ENCODE measurements around the gene IFIT1B. TPM values are rescaled to one million over a fixed set of nuclear protein-coding genes. Genes with fewer than 3 reads are reported as not detected.
"Not testable (repeated sequence)": the region's sequence is repeated elsewhere in the genome, so short reads cannot be mapped to it uniquely, and the experiment has no call there.

Gene IFIT1B
- polyA plus RNA-seq, 3 donors, result not detected

- H3K9me3 Mint-ChIP-seq, result peaks cover 0 to 7% (median 0%) of the 10 kb centered on the region in 7 donors
- H3K4me3 Mint-ChIP-seq, result no peak overlapping the region
- Histone ChIP-seq H3K27me3 (ENCODE audit: control insufficient read depth in 2 of 2, insufficient read depth in 2 of 2, low read length in 2 of 2) (no peaks in the 10 kb centered on the region), H3K9me3 (replicated peaks in 1 of 2; ENCODE audit: control insufficient read depth in 1 of 2, insufficient read depth in 1 of 2, low read length in 2 of 2) (peaks cover 0 to 5% of the 10 kb centered on the region in 2 donors), H3K36me3 (replicated peaks in 1 of 2; ENCODE audit: control insufficient read depth in 1 of 2, insufficient read depth in 2 of 2, low read length in 2 of 2) (peaks cover 8 to 21% of the 10 kb centered on the region in 2 donors), H3K27ac (ENCODE audit: low read depth in 1 of 2, low read length in 2 of 2) (no peak overlapping the region), H3K79me2 (ENCODE audit: insufficient read depth, low read length) (no peaks in the 10 kb centered on the region), H2AFZ (ENCODE audit: insufficient read depth, low read depth, low read length, poor library complexity, severe bottlenecking) (no peak overlapping the region), H3K9ac (ENCODE audit: insufficient read depth, low read length, poor library complexity, severe bottlenecking) (no peak overlapping the region), H3K4me1 (ENCODE audit: control insufficient read depth in 1 of 2, insufficient read depth in 2 of 2, low read length in 2 of 2) (peaks cover 0 to 4% of the 10 kb centered on the region in 2 donors), H4K20me1 (ENCODE audit: insufficient read depth, low read length) (peaks cover 8% of the 10 kb centered on the region), H3K4me3 (replicated peaks in 1 of 3; ENCODE audit: low read depth in 2 of 3, low read length in 3 of 3) (no peak overlapping the region), H3K4me2 (replicated peaks; ENCODE audit: extremely low read depth, low read length, poor library complexity, severe bottlenecking) (no peak overlapping the region)
- H3K27ac Mint-ChIP-seq, result no peak overlapping the region
- no peak for DNase-seq
- WGBS (ENCODE audit: insufficient coverage), result no CpG with 5 or more reads among the region's 2 CpGs
- intact Hi-C loops (cut with micrococcal nuclease), result no loop called here
- H3K4me1 Mint-ChIP-seq, result peaks cover 9% of the 10 kb centered on the region
- H3K27me3 Mint-ChIP-seq (ENCODE audit: low read depth in 3 of 3), result no peaks in the 10 kb centered on the region
- no peak for TF ChIP-seq CTCF (IDR thresholded peaks at IDR 0.05)
- peaks cover 14% of the 10 kb centered on the region in 2 donors for H3K36me3 Mint-ChIP-seq
Measured at GRCh38 chr10:89403043-89403442, 25.2 kb downstream of the IFIT1B start.

- no peaks in the 10 kb centered on the region for H3K27me3 ChIP-seq (ENCODE audit: control insufficient read depth in 2 of 2, insufficient read depth in 2 of 2, low read length in 2 of 2)
- H3K4me3 ChIP-seq (replicated peaks in 1 of 3; ENCODE audit: low read depth in 2 of 3, low read length in 3 of 3), result no peak overlapping the region
- intact Hi-C loops (cut with micrococcal nuclease), result no loop called here
- no peak overlapping the region for H3K27ac ChIP-seq (ENCODE audit: low read depth in 1 of 2, low read length in 2 of 2)
- no peak for TF ChIP-seq CTCF (IDR thresholded peaks at IDR 0.05)
- H3K9me3 ChIP-seq (replicated peaks in 1 of 2; ENCODE audit: control insufficient read depth in 1 of 2, insufficient read depth in 1 of 2, low read length in 2 of 2), result peaks cover 0 to 5% of the 10 kb centered on the region in 2 donors
- Mint-ChIP-seq H3K9me3 (peaks cover 0 to 7% (median 0%) of the 10 kb centered on the region in 7 donors), H3K4me3 (no peak overlapping the region), H3K36me3 (peaks cover 14% of the 10 kb centered on the region in 2 donors), H3K27ac (peak overlapping the region in 1 of 7 donors; percentile 26), H3K4me1 (peaks cover 8% of the 10 kb centered on the region), H3K27me3 (ENCODE audit: low read depth in 3 of 3) (no peaks in the 10 kb centered on the region)
- no peak overlapping the region for H2AFZ ChIP-seq (ENCODE audit: insufficient read depth, low read depth, low read length, poor library complexity, severe bottlenecking)
- peaks cover 8 to 21% of the 10 kb centered on the region in 2 donors for H3K36me3 ChIP-seq (replicated peaks in 1 of 2; ENCODE audit: control insufficient read depth in 1 of 2, insufficient read depth in 2 of 2, low read length in 2 of 2)
- 94% methylated on average over 8 of the region's 11 CpGs for WGBS (ENCODE audit: insufficient coverage)
- H3K4me1 ChIP-seq (ENCODE audit: control insufficient read depth in 1 of 2, insufficient read depth in 2 of 2, low read length in 2 of 2), result peaks cover 0 to 4% of the 10 kb centered on the region in 2 donors
- H3K79me2 ChIP-seq (ENCODE audit: insufficient read depth, low read length), result no peaks in the 10 kb centered on the region
- H4K20me1 ChIP-seq (ENCODE audit: insufficient read depth, low read length), result peaks cover 4% of the 10 kb centered on the region
- no peak for DNase-seq
- H3K9ac ChIP-seq (ENCODE audit: insufficient read depth, low read length, poor library complexity, severe bottlenecking), result no peak overlapping the region
- no peak overlapping the region for H3K4me2 ChIP-seq (replicated peaks; ENCODE audit: extremely low read depth, low read length, poor library complexity, severe bottlenecking)
Measured at GRCh38 chr10:89404104-89405047, 26.5 kb downstream of the IFIT1B start.

- H3K27ac Mint-ChIP-seq, H3K4me1 Mint-ChIP-seq: not testable (repeated sequence)
Measured at GRCh38 chr10:89406178-89406577, 28.3 kb downstream of the IFIT1B start.

More at GRCh38 chr10:89406178-89406577, 28.3 kb downstream of the IFIT1B start:
- DNase-seq; H3K27ac ChIP-seq (ENCODE audit: low read depth in 1 of 2, low read length in 2 of 2); H2AFZ ChIP-seq (ENCODE audit: insufficient read depth, low read depth, low read length, poor library complexity, severe bottlenecking); H3K9me3 ChIP-seq (replicated peaks in 1 of 2; ENCODE audit: control insufficient read depth in 1 of 2, insufficient read depth in 1 of 2, low read length in 2 of 2); H3K9me3 Mint-ChIP-seq; H3K9ac ChIP-seq (ENCODE audit: insufficient read depth, low read length, poor library complexity, severe bottlenecking); intact Hi-C loops (cut with micrococcal nuclease); H4K20me1 ChIP-seq (ENCODE audit: insufficient read depth, low read length); H3K4me3 ChIP-seq (replicated peaks in 1 of 3; ENCODE audit: low read depth in 2 of 3, low read length in 3 of 3); H3K4me2 ChIP-seq (replicated peaks; ENCODE audit: extremely low read depth, low read length, poor library complexity, severe bottlenecking); H3K79me2 ChIP-seq (ENCODE audit: insufficient read depth, low read length); H3K27me3 ChIP-seq (ENCODE audit: control insufficient read depth in 2 of 2, insufficient read depth in 2 of 2, low read length in 2 of 2); H3K4me3 Mint-ChIP-seq; H3K4me1 ChIP-seq (ENCODE audit: control insufficient read depth in 1 of 2, insufficient read depth in 2 of 2, low read length in 2 of 2); H3K27me3 Mint-ChIP-seq (ENCODE audit: low read depth in 3 of 3): not testable (repeated sequence)
- H3K36me3 Mint-ChIP-seq, result peaks cover 12 to 14% of the 10 kb centered on the region in 2 donors
- peaks cover 8 to 21% of the 10 kb centered on the region in 2 donors for H3K36me3 ChIP-seq (replicated peaks in 1 of 2; ENCODE audit: control insufficient read depth in 1 of 2, insufficient read depth in 2 of 2, low read length in 2 of 2)
- 100% methylated on average over 5 of the region's 9 CpGs for WGBS (ENCODE audit: insufficient coverage)
